HG03520 (cell line): ENCODE measurements around the gene LPIN1.

Experiments used
- ATAC-seq: cut with Tn5 transposase; IDR thresholded peaks from one replicate; pipeline ENCODE4 v1.9.1; 2021; ENCODE audit warnings: mild to moderate bottlenecking, moderate library complexity; ENCODE audit not compliant: unreplicated experiment

Gene LPIN1

GRCh38 chr2:11861044-11861443, 114.6 kb downstream of the LPIN1 start:
- ATAC-seq: no peak

- no peak for ATAC-seq
These were observed 115.6 kb downstream of the LPIN1 start for GRCh38 chr2:11862049-11862448.

- peak; percentile 32 for ATAC-seq
These were observed 116.7 kb downstream of the LPIN1 start for GRCh38 chr2:11863103-11863502.

GRCh38 chr2:11863513-11864328, 117.3 kb downstream of the LPIN1 start:
- ATAC-seq: peak; percentile 28

GRCh38 chr2:11864724-11865123, 118.3 kb downstream of the LPIN1 start:
- ATAC-seq: no peak

GRCh38 chr2:11865378-11865777, 118.9 kb downstream of the LPIN1 start:
- no peak for ATAC-seq

GRCh38 chr2:11865805-11866204, 119.4 kb downstream of the LPIN1 start:
- no peak for ATAC-seq

GRCh38 chr2:11866358-11867335, 120.2 kb downstream of the LPIN1 start:
- ATAC-seq: peak; percentile 33

GRCh38 chr2:11867926-11868325, 121.5 kb downstream of the LPIN1 start:
- ATAC-seq: no peak

GRCh38 chr2:11869391-11869991, 123.1 kb downstream of the LPIN1 start:
- ATAC-seq: no peak

- no peak for ATAC-seq
These were observed 123.6 kb downstream of the LPIN1 start for GRCh38 chr2:11870064-11870463.

- ATAC-seq: no peak
These were observed 124.2 kb downstream of the LPIN1 start for GRCh38 chr2:11870584-11870983.

GRCh38 chr2:11871421-11871820, 125.0 kb downstream of the LPIN1 start:
- ATAC-seq: no peak

- no peak for ATAC-seq
These were observed 126.0 kb downstream of the LPIN1 start for GRCh38 chr2:11872247-11872947.

GRCh38 chr2:11872948-11873269, 126.5 kb downstream of the LPIN1 start:
- ATAC-seq: no peak

GRCh38 chr2:11873356-11874154, 127.1 kb downstream of the LPIN1 start:
- no peak for ATAC-seq

GRCh38 chr2:11874861-11875260, 128.4 kb downstream of the LPIN1 start:
- ATAC-seq: no peak

- ATAC-seq: no peak
These were observed 129.0 kb downstream of the LPIN1 start for GRCh38 chr2:11875481-11875880.

GRCh38 chr2:11876436-11876835, 130.0 kb downstream of the LPIN1 start:
- ATAC-seq: no peak

- no peak for ATAC-seq
These were observed 130.5 kb downstream of the LPIN1 start for GRCh38 chr2:11876889-11877288.
